ENCODE data around the gene C17orf50.
"Not testable (repeated sequence)": the region's sequence is repeated elsewhere in the genome, so short reads cannot be mapped to it uniquely, and the experiment has no call there.

The C17orf50 gene

GRCh38 chr17:35735036-35735805 is 25.5 kb upstream of the C17orf50 start:
- DNase-seq, result no peak

DNA sequence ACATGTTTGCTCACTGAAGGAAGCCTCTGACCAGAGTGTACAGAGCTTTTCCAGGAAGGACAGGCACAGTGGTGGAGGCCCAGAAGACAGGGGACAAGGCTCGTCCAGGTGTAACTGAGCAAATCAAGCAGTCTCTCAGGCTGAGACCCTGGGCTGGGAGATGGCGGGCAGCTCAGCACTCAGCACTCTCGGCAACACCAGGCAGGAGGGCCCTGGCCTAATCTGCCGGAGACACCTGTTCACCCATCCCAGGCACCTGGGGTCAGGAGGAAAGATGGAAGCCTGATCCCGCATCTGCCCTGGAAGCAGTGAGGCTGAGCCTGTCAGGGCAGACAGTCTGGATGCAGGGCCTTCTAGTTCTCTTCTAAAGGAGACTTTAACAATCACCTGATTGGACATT is 24.5 kb upstream of the C17orf50 start:
- DNase-seq, result no peak

DNA sequence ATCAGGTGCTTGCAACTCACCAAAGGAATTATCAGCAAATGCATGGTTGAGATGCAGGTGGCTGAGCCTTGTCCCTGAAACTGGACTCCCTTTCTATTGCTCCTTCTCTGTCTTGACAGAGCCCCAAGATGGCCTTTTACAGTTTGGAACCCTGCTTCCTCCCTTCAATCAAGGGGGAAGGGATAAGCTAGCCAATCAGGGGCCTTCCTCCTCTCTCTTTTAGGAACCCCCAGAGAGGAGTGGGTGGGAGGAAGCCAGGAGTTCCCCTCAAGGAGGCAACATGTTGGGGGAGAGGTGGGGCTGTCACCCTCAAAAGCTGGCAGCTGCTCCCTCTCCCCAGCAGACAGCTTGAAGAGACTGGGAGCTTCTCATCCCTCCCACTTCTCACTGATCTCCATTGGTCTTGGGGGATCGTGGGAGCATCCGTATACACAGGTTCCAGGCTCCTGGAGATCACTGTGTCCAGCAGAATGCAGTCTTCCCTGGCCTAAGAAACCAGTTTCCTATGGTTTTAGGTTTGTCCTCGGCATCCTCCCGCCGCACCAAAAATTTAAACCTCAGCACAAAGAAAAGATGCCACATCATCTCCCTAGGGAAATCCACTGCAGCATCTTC is 22.1 kb upstream of the C17orf50 start:
- DNase-seq, result no peak

GRCh38 chr17:35740216-35740615 is 20.5 kb upstream of the C17orf50 start:
- DNase-seq, result no peak

GRCh38 chr17:35740997-35741931 is 19.4 kb upstream of the C17orf50 start:
- peak; percentile 57 for DNase-seq

DNA sequence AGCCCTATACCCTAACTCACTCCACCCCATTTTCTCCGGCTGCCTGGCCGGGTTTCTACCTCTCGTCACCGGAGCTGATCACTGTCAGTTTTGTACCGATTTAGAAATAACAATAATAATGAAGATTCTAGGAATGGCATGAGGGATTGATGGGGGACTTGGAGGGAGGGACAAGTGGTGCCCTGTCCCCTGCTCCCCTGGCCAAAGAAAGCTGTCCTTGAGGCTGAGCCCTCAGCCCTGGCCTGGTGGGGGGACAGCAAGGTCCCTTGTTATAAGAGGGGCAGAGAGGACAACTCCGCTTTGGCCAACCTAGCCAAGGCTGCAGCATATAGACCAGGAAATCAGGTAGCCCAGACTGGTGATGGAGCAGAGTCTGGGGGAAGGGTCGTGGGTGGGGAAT is 18.2 kb upstream of the C17orf50 start:
- no peak for DNase-seq

- DNase-seq, result no peak
These were observed 17.7 kb upstream of the C17orf50 start for GRCh38 chr17:35742896-35743477.

DNA sequence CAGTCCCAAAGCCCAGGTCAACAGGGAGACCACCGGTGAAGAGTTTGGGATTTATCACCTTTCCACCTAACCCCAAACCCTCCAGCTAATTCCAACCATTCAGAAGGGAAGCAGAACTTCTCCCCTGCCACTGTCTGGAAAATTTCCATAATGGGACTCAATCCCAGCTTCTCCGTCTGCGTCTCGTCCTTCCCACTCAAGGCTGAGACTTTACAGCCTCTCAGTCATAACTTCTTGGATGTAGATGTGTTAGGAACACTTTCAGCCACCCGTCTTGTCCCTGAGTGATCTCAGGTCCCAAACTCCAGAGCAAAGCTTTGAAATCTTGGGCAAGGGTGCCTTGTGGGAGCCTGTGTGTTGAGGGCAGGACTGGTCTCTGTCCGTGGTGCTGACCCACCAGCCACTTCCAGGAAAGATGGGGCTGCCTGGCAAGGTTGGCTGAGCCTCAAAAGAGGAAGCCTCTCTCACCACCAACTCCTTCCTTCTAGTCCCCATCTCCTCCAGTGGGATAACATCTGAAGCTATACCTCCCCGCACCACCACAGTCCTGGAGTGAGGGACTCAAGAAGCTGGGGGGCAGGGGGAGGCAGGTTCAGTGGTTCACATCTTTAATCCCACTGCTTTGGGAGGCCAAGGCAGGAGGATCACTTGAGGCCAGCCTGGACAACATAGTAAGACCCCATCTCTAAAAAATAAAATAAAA is 16.9 kb upstream of the C17orf50 start:
- no peak for DNase-seq

GRCh38 chr17:35744830-35745229 is 15.9 kb upstream of the C17orf50 start:
- no peak for DNase-seq

DNA sequence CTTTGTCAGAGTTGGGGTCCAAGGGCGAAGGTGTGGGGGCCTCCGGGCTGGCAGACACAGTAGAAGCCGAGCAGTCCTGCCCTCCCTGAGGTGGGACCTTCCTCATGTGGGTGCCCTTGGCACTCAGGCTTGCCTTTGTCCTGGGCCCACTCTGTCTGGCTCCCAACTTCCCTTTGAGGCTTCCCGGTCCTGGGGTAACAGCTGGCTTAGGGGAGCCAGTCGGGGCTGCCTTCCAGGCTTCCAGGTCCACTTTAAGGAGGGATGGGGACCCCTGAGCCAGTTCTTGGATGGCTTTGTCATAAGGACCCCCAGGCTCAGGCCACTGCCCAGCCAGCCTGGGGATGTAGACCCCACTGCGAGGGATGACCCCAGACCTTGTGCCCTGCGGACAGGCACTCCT is 15.4 kb upstream of the C17orf50 start:
- no peak for DNase-seq

- DNase-seq, result no peak
These were observed 14.9 kb upstream of the C17orf50 start for GRCh38 chr17:35745749-35746320.

DNA sequence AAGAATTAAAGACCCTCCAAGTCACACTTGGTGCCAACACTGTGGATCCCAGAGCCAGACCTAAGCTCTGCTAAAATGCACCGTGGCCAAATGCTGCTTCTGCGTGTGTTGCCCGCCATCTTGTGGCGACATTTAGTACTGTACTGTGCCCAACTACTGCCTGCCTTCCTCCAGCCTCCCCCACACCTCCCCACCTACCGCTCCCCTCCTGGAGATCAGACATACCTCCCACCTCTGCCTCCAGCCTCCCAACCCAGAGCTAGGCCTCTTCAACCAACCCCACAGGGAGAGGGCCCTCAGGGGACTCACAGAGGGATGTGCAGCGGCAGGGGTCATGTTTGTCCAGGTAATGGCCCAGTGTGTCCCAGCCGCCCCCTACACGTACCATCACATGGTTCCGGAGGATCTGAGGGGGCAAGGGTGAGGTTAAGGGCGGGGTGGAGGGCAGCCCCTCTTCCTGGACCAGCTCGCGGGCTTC is 13.1 kb upstream of the C17orf50 start:
- DNase-seq, result peak; percentile 71

DNA sequence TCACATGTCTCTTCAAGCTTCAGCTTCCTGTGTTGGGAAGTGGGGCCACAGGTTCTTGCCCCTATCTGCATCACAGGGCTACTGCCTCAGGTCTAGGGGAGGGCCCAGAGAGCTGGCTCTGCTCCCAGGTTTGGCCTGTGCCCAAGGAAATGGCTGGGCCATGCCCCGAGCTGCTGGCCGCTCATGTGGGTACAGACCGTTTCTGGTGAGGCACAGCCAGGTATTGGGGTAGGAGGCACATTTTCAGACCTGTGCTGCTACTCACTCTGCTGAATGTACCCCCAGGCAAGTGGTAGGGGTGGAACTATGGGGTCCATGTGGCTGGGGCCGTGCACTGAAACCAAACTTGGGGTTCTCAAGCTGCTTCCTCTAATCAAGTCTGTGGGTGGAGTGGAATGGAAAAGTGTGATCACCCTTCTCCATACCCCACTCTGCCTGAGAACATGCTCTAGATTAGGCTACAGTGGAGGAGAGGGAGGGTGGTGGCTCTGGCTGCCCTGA is 12.3 kb upstream of the C17orf50 start:
- DNase-seq, result no peak

DNA sequence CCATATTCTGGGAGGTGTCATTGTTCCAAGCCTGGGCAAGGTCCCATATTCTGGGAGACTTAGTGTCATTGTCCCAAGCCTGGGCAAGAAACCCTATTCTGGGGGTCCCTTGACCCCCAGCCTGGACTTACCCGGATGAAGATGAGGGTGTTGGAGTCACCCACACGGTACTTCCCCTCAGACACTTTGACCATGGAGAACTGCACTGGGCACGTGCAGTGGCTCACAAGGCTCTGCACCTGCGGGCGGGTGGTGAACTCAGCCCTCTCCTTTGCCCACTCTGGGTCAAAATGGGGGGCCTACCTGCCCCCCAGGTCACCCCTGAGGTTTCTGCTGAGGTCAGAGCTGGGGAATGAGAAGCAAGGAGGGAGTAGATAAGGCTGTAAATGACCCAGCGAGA is 11.7 kb upstream of the C17orf50 start:
- no peak for DNase-seq

GRCh38 chr17:35749560-35750412 is 10.9 kb upstream of the C17orf50 start:
- peak; percentile 22 for DNase-seq

- no peak for DNase-seq
These were observed 9.9 kb upstream of the C17orf50 start for GRCh38 chr17:35750526-35751395.

DNA sequence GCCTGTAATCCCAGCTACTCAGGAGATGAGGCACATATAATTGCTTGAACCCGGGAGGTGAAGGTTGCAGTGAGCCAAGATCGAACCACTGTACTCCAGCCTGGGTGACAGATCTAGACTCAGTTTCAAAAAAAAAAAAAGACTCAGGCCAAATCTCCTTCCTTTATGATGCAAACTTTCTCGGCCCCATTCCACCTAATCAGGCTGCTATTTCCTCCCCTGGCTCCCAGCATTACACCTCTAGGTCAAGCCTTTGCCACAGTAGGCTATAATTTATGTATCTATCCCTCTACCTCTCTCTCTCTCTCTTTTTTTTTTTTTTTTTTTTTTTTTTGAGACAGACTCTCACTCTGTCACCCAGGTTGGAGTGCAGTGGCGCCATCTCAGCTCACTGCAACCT is 9.1 kb upstream of the C17orf50 start:
- DNase-seq, result not testable (repeated sequence)

GRCh38 chr17:35752471-35752870 is 8.2 kb upstream of the C17orf50 start:
- DNase-seq, result peak; percentile 28

- DNase-seq, result no peak
These were observed 7.5 kb upstream of the C17orf50 start, which contains the start of gene GAS2L2 for GRCh38 chr17:35752945-35753764. TSS of gene GAS2L2 (minus strand) at chr17:35753239. CDS start at chr17:35752850, 389 bp downstream.
